Spleen (tissue), 11 donors: ENCODE measurements around the gene GUCY2F. TPM values are rescaled to one million over a fixed set of nuclear protein-coding genes. Genes with fewer than 3 reads are reported as not detected.

Source experiments
- DNase-seq: peaks from one replicate; pipeline ENCODE4 v3.0.0-alpha.2; 2020
- H3K27ac ChIP-seq, 8 donors: fragments of 200-600 bp; sonication (generic) in 7 of 8; 1 replicate in 4 of 8; 2 replicates in 4 of 8; pipeline versions ENCODE4 v1.5.0 to v1.8.0; 2016 to 2021; ENCODE audit warnings: inconsistent platforms in 4 of 8, mild to moderate bottlenecking in 4 of 8, moderate library complexity in 1 of 8
- H3K27me3 ChIP-seq, 7 donors: fragments of 200-600 bp; sonication (generic) in 6 of 7; replicated peaks in 1 of 7; 1 replicate in 4 of 7; 2 replicates in 3 of 7; pipeline versions ENCODE4 v1.5.0 to v1.8.0; 2016 to 2021; ENCODE audit warnings: inconsistent platforms in 3 of 7, mild to moderate bottlenecking in 1 of 7
- H3K36me3 ChIP-seq, 6 donors: fragments of 200-600 bp; sonication (generic) in 5 of 6; 1 replicate in 4 of 6; 2 replicates in 2 of 6; pipeline versions ENCODE4 v1.5.0 to v1.8.0; 2016 to 2021; ENCODE audit warnings: inconsistent platforms in 2 of 6
- H3K4me1 ChIP-seq, 6 donors: fragments of 200-600 bp; sonication (generic) in 5 of 6; 1 replicate in 3 of 6; 2 replicates in 3 of 6; pipeline versions ENCODE4 v1.5.0 to v1.8.0; 2016 to 2021; ENCODE audit warnings: inconsistent platforms in 3 of 6
- H3K4me3 ChIP-seq, 8 donors: fragments of 200-600 bp; sonication (generic) in 7 of 8; 1 replicate in 4 of 8; 2 replicates in 4 of 8; pipeline versions ENCODE4 v1.5.0 to v1.8.0; 2016 to 2021; ENCODE audit warnings: inconsistent platforms in 4 of 8, mild to moderate bottlenecking in 4 of 8, moderate library complexity in 2 of 8
- H3K9me3 ChIP-seq, 8 donors: fragments of 200-600 bp; sonication (generic) in 7 of 8; 1 replicate in 4 of 8; 2 replicates in 4 of 8; pipeline versions ENCODE4 v1.5.0 to v1.8.0; 2016 to 2021; ENCODE audit warnings: inconsistent platforms in 4 of 8
- CTCF ChIP-seq, 11 experiments: fragments of 200-600 bp in 7 of 11; fragments of 450-650 bp in 4 of 11; sonication (generic) in 4 of 11; IDR thresholded peaks in 8 of 11; conservative IDR thresholded peaks in 3 of 11; 1 replicate in 7 of 11; 2 replicates in 4 of 11; pipeline versions ENCODE4 v1.4.0 to v1.8.0; 2016 to 2021; ENCODE audit warnings: antibody characterized with exemption in 11 of 11, inconsistent platforms in 4 of 11, mild to moderate bottlenecking in 1 of 11
- POLR2A ChIP-seq, 3 donors: fragments of 450-650 bp; IDR thresholded peaks; one replicate each; pipeline ENCODE4 v1.5.1; 2017; ENCODE audit warnings: antibody characterized with exemption in 3 of 3, mild to moderate bottlenecking in 1 of 3
- POLR2AphosphoS5 ChIP-seq, 3 donors: sonication (generic); formaldehyde crosslinking; IDR thresholded peaks; one replicate each; pipeline ENCODE4 v1.5.1; 2017; ENCODE audit warnings: antibody characterized with exemption in 3 of 3
- WGBS, 5 donors: extraction: QIAGEN DNeasy Blood & Tissue Kit in 3 of 5; methylation state at CpG; one replicate each; pipeline versions ENCODE4 v1.1.5 to v1.1.7; 2013 to 2018; 5-methylcytosine and 5-hydroxymethylcytosine counted together
- intact Hi-C: fragments of 100-400 bp; cut with DNase I; formaldehyde crosslinking; loops from one replicate; pipeline ENCODE4 v1.15.0; 2023; ENCODE audit warnings: low total_unique reads
- polyA plus RNA-seq, 3 donors: library from polyadenylated mRNA; stranded (reverse); fragments of 200-250 nt; gene quantifications; one replicate each; pipeline ENCODE4 v1.2.1, GENCODE V29; 2013
- total RNA-seq, 7 donors: library from RNA; depleted of rRNA in 3 of 7; stranded (reverse); fragments of >200 nt in 3 of 7; fragmentation: NEBNext Ultra II Directional in 4 of 7; extraction: Animal tissue kit (Norgen Biotek cat#: 25700) in 4 of 7; gene quantifications; one replicate each; pipeline versions ENCODE4 v1.1.0 to v1.2.1, GENCODE V29; 2016 to 2021
- donor health status: healthy with polysubstance abuse.
- donor health status: DM: no; HTN: no; CAD: no; lungs with moderate emphysema.
- donor health status: DM: no; HTN: no; CAD: no.
- donor health status: Bipolar disorder and iron deficiency.
- donor health status: healthy.
- donor health status: DM: no; HTN: no; CAD: no.
- donor health status: DM: yes; HTN: yes; CAD: no.

GUCY2F gene
- total and polyA plus RNA-seq, 10 donors = 0.09 to 0.59 TPM; not detected in 8

- DNase-seq = no peak
- Histone ChIP-seq H3K27ac (no peak overlapping the region), H3K36me3 (no peaks in the 10 kb centered on the region), H3K4me3 (no peak overlapping the region), H3K4me1 (no peaks in the 10 kb centered on the region), H3K27me3 (no peaks in the 10 kb centered on the region), H3K9me3 (no peaks in the 10 kb centered on the region)
- WGBS, 5 donors = 27 to 49% (median 39%) methylated on average over 2 to 3 of the region's 3 CpGs
- intact Hi-C loops = no loop called here
- no peak for TF ChIP-seq CTCF (IDR thresholded peaks at IDR 0.05 in 8 of 11, conservative IDR thresholded peaks at IDR 0.05 in 3 of 11)
- TF ChIP-seq POLR2A (IDR thresholded peaks at IDR 0.05) = no peak
- TF ChIP-seq POLR2AphosphoS5 (IDR thresholded peaks at IDR 0.05) = no peak
These were observed 137.2 kb downstream of the GUCY2F start for GRCh38 chrX:109344678-109345077.

DNA sequence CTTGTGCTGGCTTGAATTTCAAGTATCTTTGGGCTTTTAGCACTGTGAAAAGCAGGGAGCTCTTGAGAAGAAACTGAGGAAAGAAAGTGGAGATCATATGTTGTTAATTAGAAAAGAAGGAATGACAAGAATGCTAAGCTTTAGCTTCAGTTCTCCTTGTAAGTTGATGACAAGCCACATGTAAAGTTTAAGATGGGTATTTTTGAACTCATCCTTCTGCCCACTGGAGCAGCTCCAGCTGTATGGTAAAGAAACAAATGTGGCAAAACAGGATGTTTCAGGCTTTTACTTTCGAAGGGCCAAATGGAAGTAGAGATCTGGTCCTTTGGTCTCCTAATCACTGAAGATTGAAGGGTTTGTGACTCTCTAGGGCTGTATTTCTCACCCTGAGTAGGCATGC lies 137.8 kb downstream of the GUCY2F start:
- intact Hi-C loops = no loop called here
- no peak for DNase-seq
- no peaks in the 10 kb centered on the region for H3K9me3 ChIP-seq
- no peak for TF ChIP-seq POLR2A (IDR thresholded peaks at IDR 0.05)
- TF ChIP-seq CTCF (IDR thresholded peaks at IDR 0.05 in 8 of 11, conservative IDR thresholded peaks at IDR 0.05 in 3 of 11) = no peak
- TF ChIP-seq POLR2AphosphoS5 (IDR thresholded peaks at IDR 0.05) = no peak
- no peak overlapping the region for H3K27ac ChIP-seq
- 21 to 58% (median 26%) methylated on average over 1 of the region's 1 CpG for WGBS, 5 donors
- no peaks in the 10 kb centered on the region for H3K27me3 ChIP-seq
- H3K4me1 ChIP-seq = no peaks in the 10 kb centered on the region
- no peaks in the 10 kb centered on the region for H3K36me3 ChIP-seq
- H3K4me3 ChIP-seq = no peak overlapping the region

DNA sequence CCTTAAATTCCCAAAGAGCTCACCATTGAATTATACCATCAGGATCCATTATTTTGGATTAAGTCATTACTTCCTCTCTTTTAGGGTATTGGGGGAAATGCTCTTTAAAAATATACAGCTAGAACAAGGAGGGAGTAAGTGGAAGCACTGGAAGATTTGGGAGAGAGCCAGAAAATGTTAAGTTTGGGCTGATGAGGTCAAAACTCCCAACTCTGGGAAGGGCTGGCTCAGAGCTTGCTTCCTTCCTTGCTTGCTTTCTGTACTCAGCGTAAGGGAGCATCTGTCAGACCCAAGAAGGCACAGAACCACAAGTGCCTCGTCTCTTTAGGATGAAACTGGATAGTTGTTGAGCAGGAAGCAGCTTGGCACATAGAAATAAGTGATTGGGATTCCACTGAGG lies 138.2 kb downstream of the GUCY2F start:
- no peak overlapping the region for H3K27ac ChIP-seq
- TF ChIP-seq POLR2AphosphoS5 (IDR thresholded peaks at IDR 0.05) (no peak), POLR2A (IDR thresholded peaks at IDR 0.05) (no peak), CTCF (IDR thresholded peaks at IDR 0.05 in 8 of 11, conservative IDR thresholded peaks at IDR 0.05 in 3 of 11) (no peak)
- no peaks in the 10 kb centered on the region for H3K36me3 ChIP-seq
- intact Hi-C loops = no loop called here
- 26 to 44% (median 30%) methylated on average over 2 of the region's 2 CpGs for WGBS, 5 donors
- no peaks in the 10 kb centered on the region for H3K9me3 ChIP-seq
- no peak for DNase-seq
- H3K4me1 ChIP-seq = no peaks in the 10 kb centered on the region
- H3K27me3 ChIP-seq = peaks cover 0 to 3% (median 0%) of the 10 kb centered on the region in 7 donors
- no peak overlapping the region for H3K4me3 ChIP-seq

DNA sequence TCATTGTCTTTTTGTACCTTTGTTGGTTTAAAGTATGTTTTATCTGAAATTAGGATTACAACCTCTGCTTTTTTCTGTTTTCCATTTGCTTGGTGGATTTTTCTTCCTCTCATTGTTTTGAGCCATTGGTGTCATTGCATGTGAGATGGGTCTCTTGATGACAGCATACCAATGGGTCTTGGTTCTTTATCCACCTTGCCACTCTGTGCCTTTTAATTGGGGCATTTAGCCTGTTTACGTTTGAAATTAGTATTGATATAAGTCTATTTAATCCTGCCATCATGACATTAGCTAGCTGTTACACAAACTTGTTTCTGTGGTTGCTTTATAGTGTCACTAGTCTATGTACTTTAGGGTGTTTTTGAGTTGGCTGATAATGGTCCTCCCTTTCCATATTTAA lies 145.7 kb downstream of the GUCY2F start:
- intact Hi-C loops = no loop called here
- peaks cover 0 to 27% (median 13%) of the 10 kb centered on the region in 8 donors for H3K9me3 ChIP-seq
- WGBS, 5 donors = 62 to 91% (median 76%) methylated on average over 1 of the region's 1 CpG
- H3K4me3 ChIP-seq = no peak overlapping the region
- H3K4me1 ChIP-seq = no peaks in the 10 kb centered on the region
- H3K27ac ChIP-seq = no peak overlapping the region
- H3K36me3 ChIP-seq = no peaks in the 10 kb centered on the region
- TF ChIP-seq CTCF (IDR thresholded peaks at IDR 0.05 in 8 of 11, conservative IDR thresholded peaks at IDR 0.05 in 3 of 11) = no peak
- no peak for TF ChIP-seq POLR2A (IDR thresholded peaks at IDR 0.05)
- peaks cover 0 to 8% (median 0%) of the 10 kb centered on the region in 7 donors for H3K27me3 ChIP-seq
- DNase-seq = no peak
